Endothelial cell of umbilical vein (primary cell): ENCODE results near the gene LRRC4B. TPM values are rescaled to one million over a fixed set of nuclear protein-coding genes. Genes with fewer than 3 reads are reported as not detected.

ENCODE experiments used
- BruUV-seq: library from RNA; stranded (reverse); fragments of 400-500 nt; replicated peaks from 2 replicates; lab custom pipeline; 2021; lab: Mats Ljungman, UMichigan
- CTCF ChIA-PET: fragments of 300-600, 350-600 bp; sonication (Branson Sonifier 250); formaldehyde crosslinking; loops from one replicate; lab custom pipeline; 2021; ENCODE audit warnings: antibody characterized with exemption, inconsistent platforms; lab: Charles Lee
- POLR2A ChIA-PET: fragments of 300-600, 350-600 bp; sonication (Branson Sonifier 250); formaldehyde crosslinking; loops from one replicate; lab custom pipeline; 2021; ENCODE audit warnings: antibody characterized with exemption, inconsistent platforms; lab: Charles Lee
- DNase-seq: peaks from one replicate; pipeline ENCODE4 v3.0.0-alpha.2; 2011; ENCODE audit warnings: low read depth, low spot score
- FAIRE-seq: peaks from 2 replicates; lab custom pipeline; 2011; peaks lifted over from hg19 to GRCh38; lab: Jason Lieb, UNC
- H2AFZ ChIP-seq: 2 replicates; pipeline ENCODE4 v1.6.0; 2012; ENCODE audit warnings: low read depth, low read length, control low read depth, inconsistent platforms
- H3K27ac ChIP-seq: 2 replicates; pipeline ENCODE4 v1.5.1; 2011; ENCODE audit warnings: low read depth, mild to moderate bottlenecking, control low read depth, low read length, moderate library complexity; ENCODE audit not compliant: insufficient read depth
- H3K27me3 ChIP-seq, 2 experiments: 2 replicates each; pipeline versions ENCODE4 v1.6.0 to v1.6.1; 2011; ENCODE audit warnings: low read length in 2 of 2, mixed read lengths in 1 of 2; ENCODE audit not compliant: control insufficient read depth in 2 of 2, insufficient read depth in 2 of 2
- H3K36me3 ChIP-seq, 2 experiments: 2 replicates in 1 of 2; 3 replicates in 1 of 2; pipeline ENCODE4 v1.5.1; 2011; ENCODE audit warnings: low read length in 2 of 2, mild to moderate bottlenecking in 1 of 2, moderate library complexity in 1 of 2; ENCODE audit not compliant: control insufficient read depth in 2 of 2, insufficient read depth in 2 of 2; ENCODE audit errors: extremely low read depth in 1 of 2
- H3K4me1 ChIP-seq: 3 replicates; pipeline ENCODE4 v1.5.1; 2011; ENCODE audit warnings: mild to moderate bottlenecking, low read length; ENCODE audit not compliant: control insufficient read depth, insufficient read depth; ENCODE audit errors: extremely low read depth
- H3K4me2 ChIP-seq: 2 replicates; pipeline ENCODE4 v1.6.1; 2011; ENCODE audit warnings: low read length, control low read depth, mixed read lengths; ENCODE audit not compliant: insufficient read depth
- H3K4me3 ChIP-seq, 3 experiments: fragments of 200-600 bp in 1 of 3; sonication (generic), shearing (Covaris generic) in 1 of 3; replicated peaks in 1 of 3; 2 replicates each; pipeline ENCODE4 v1.5.1; 2011 to 2016; ENCODE audit warnings: control low read depth in 3 of 3, low read length in 3 of 3, mild to moderate bottlenecking in 2 of 3, inconsistent platforms in 1 of 3, low read depth in 1 of 3, moderate library complexity in 1 of 3; ENCODE audit not compliant: insufficient read depth in 1 of 3
- H3K79me2 ChIP-seq: 2 replicates; pipeline ENCODE4 v1.6.0; 2012; ENCODE audit warnings: low read length, inconsistent platforms; ENCODE audit not compliant: control insufficient read depth, insufficient read depth
- H3K9ac ChIP-seq: replicated peaks from 2 replicates; pipeline ENCODE3; 2011; ENCODE audit warnings: low read length, control low read depth; ENCODE audit not compliant: insufficient read depth; ENCODE audit errors: extremely low read depth
- H3K9me1 ChIP-seq: replicated peaks from 3 replicates; pipeline ENCODE4 v1.6.0; 2011; ENCODE audit warnings: mild to moderate bottlenecking, low read length; ENCODE audit not compliant: control insufficient read depth, insufficient read depth; ENCODE audit errors: extremely low read depth
- H3K9me3 ChIP-seq: replicated peaks from 2 replicates; pipeline ENCODE4 v1.5.1; 2012; ENCODE audit warnings: low read length, inconsistent platforms; ENCODE audit not compliant: control insufficient read depth, insufficient read depth
- H4K20me1 ChIP-seq: replicated peaks from 2 replicates; pipeline ENCODE3; 2011; ENCODE audit warnings: mild to moderate bottlenecking, low read length; ENCODE audit not compliant: control insufficient read depth, insufficient read depth; ENCODE audit errors: extremely low read depth
- JUN ChIP-seq: IDR thresholded peaks from 2 replicates; pipeline ENCODE4 v1.6.1; 2011; ENCODE audit warnings: borderline replicate concordance, low read depth; ENCODE audit not compliant: insufficient read length, insufficient read depth
- POLR2A ChIP-seq: IDR thresholded peaks from 2 replicates; pipeline ENCODE4 v1.6.1; 2012; ENCODE audit warnings: low read depth, mild to moderate bottlenecking, control low read depth, low read length
- dilution Hi-C: fragments of 300-500 bp; cut with MboI; formaldehyde crosslinking; loops from one replicate; pipeline ENCODE4 v1.15.0; 2019; ENCODE audit warnings: low sequenced_read_pairs; ENCODE audit not compliant: extremely low pct_ligation_motif_present
- intact Hi-C: fragments of 100-400 bp; cut with micrococcal nuclease; formaldehyde crosslinking; loops from one replicate; pipeline ENCODE4 v1.10.0; 2022
- polyA plus RNA-seq, 4 experiments: library from polyadenylated mRNA; depleted of rRNA in 3 of 4; stranded (reverse) in 3 of 4; unstranded in 1 of 4; fragments of >200 nt; gene quantifications; 2 replicates each; pipeline versions ENCODE4 v1.2.1 to v1.2.3, GENCODE V29; 2011 to 2012; ENCODE audit warnings: missing spikeins in 1 of 4
- total RNA-seq: library from RNA; stranded (reverse); gene quantifications from 2 replicates; pipeline ENCODE4 v1.2.3, GENCODE V29; 2021
- TF ChIP-seq, protein P1 (sequence below), 2 donors: IDR thresholded peaks; 1 replicate in 1 of 2; 2 replicates in 1 of 2; pipeline ENCODE4 v1.5.1; 2011; ENCODE audit warnings: low read length in 2 of 2, mild to moderate bottlenecking in 2 of 2, moderate library complexity in 2 of 2, control low read depth in 1 of 2, inconsistent platforms in 1 of 2, low read depth in 1 of 2; ENCODE audit not compliant: insufficient read depth in 1 of 2; ENCODE audit errors: extremely low read depth in 1 of 2
- TF ChIP-seq, protein P2 (sequence below): IDR thresholded peaks from 2 replicates; pipeline ENCODE4 v1.6.1; 2011; ENCODE audit not compliant: insufficient read depth, insufficient read length

Gene LRRC4B
- total and polyA plus RNA-seq, 2 donors (not counting 3 experiments of a cell fraction or from before 2014, with no cell fraction given) = 0.08 TPM; not detected in 1

DNA sequence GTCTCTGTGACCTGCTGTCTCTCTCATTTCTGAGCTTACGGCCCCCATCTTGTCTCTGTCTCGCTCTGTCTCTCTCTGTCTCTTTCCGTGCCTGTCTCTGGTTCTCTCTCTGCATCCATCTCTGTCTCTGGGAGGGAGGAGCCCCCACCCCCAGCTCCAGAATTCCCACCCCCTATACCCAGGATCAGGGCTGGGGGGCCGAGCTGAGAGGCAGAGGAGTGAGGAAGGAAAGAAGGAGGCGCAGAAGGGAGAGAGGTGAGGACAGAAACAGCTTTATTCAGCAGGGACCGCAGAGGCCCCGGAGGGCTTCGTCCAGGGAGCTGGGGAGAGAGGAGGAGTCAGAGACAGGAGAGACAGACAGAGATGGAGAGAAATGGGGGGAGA is 71.2 kb downstream of the LRRC4B start:
- no peak overlapping the region for H2AFZ ChIP-seq
- no TSS peak for BruUV-seq
- H3K9me1 ChIP-seq = no peaks in the 10 kb centered on the region
- no peak overlapping the region for H3K27ac ChIP-seq
- H3K4me3 ChIP-seq = no peak overlapping the region
- POLR2A ChIA-PET = no interaction called here
- TF ChIP-seq, protein P1, sequence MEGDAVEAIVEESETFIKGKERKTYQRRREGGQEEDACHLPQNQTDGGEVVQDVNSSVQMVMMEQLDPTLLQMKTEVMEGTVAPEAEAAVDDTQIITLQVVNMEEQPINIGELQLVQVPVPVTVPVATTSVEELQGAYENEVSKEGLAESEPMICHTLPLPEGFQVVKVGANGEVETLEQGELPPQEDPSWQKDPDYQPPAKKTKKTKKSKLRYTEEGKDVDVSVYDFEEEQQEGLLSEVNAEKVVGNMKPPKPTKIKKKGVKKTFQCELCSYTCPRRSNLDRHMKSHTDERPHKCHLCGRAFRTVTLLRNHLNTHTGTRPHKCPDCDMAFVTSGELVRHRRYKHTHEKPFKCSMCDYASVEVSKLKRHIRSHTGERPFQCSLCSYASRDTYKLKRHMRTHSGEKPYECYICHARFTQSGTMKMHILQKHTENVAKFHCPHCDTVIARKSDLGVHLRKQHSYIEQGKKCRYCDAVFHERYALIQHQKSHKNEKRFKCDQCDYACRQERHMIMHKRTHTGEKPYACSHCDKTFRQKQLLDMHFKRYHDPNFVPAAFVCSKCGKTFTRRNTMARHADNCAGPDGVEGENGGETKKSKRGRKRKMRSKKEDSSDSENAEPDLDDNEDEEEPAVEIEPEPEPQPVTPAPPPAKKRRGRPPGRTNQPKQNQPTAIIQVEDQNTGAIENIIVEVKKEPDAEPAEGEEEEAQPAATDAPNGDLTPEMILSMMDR (IDR thresholded peaks at IDR 0.05; ENCODE audit: extremely low read depth in 1 of 2, insufficient read depth in 1 of 2, low read depth in 1 of 2, low read length in 2 of 2) = no peak
- TF ChIP-seq POLR2A = no peak
- TF ChIP-seq, protein P2, sequence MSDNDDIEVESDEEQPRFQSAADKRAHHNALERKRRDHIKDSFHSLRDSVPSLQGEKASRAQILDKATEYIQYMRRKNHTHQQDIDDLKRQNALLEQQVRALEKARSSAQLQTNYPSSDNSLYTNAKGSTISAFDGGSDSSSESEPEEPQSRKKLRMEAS = no peak
- no peak for TF ChIP-seq JUN
- peaks cover under 1 to 2% of the 10 kb centered on the region in 2 experiments for H3K27me3 ChIP-seq
- no peaks in the 10 kb centered on the region for H3K79me2 ChIP-seq
- H3K4me2 ChIP-seq = no peak overlapping the region
- H4K20me1 ChIP-seq = no peaks in the 10 kb centered on the region
- no peak overlapping the region for H3K9ac ChIP-seq
- no peaks in the 10 kb centered on the region for H3K4me1 ChIP-seq
- intact Hi-C loops = no loop called here
- CTCF ChIA-PET = interaction anchor here (1.2 kb wide), 1 partner anchor 10 kb away, joined by 3 read pairs; no protein-coding TSS in a partner anchor
- DNase-seq = no peak
- H3K9me3 ChIP-seq = no peaks in the 10 kb centered on the region
- no peak for FAIRE-seq
- H3K36me3 ChIP-seq = no peaks in the 10 kb centered on the region
- dilution Hi-C loops = no loop called here
